Esophagus squamous epithelium (tissue), 4 donors: ENCODE measurements around the gene MEGF10.
"Not testable (repeated sequence)": the region's sequence is repeated elsewhere in the genome, so short reads cannot be mapped to it uniquely, and the experiment has no call there.

Source experiments
- CTCF ChIP-seq, 6 experiments: fragments of 450-650 bp in 4 of 6; fragments of 200-600 bp in 2 of 6; sonication (generic) in 2 of 6; IDR thresholded peaks; one replicate each; pipeline ENCODE4 v1.5.1; 2016 to 2019; ENCODE audit warnings: antibody characterized with exemption in 6 of 6, mild to moderate bottlenecking in 4 of 6, moderate library complexity in 4 of 6
- POLR2A ChIP-seq, 4 donors: fragments of 450-650 bp; IDR thresholded peaks; one replicate each; pipeline ENCODE4 v1.6.1; 2017; ENCODE audit warnings: antibody characterized with exemption in 4 of 4, mild to moderate bottlenecking in 4 of 4, moderate library complexity in 3 of 4

- not testable (repeated sequence) for TF ChIP-seq CTCF, POLR2A (IDR thresholded peaks at IDR 0.05)
Measured at GRCh38 chr5:127308325-127308724, 17.7 kb downstream of the MEGF10 start.
